GM12875 (cell line): Measurements from ENCODE around the gene ZBTB24.
A peak's percentile ranks its signal among the peaks of the same experiment; 100 is the strongest.

ENCODE experiments used
- H3K4me3 ChIP-seq: one replicate; pipeline ENCODE4 v1.5.1; 2011; ENCODE audit warnings: low read depth, low read length, control low read depth
- CTCF ChIP-seq: IDR thresholded peaks from 2 replicates; pipeline ENCODE4 v1.5.1; 2011; ENCODE audit warnings: low read depth, mild to moderate bottlenecking, control low read depth, inconsistent platforms, low read length, moderate library complexity, borderline replicate concordance; ENCODE audit not compliant: insufficient read depth

The ZBTB24 gene

GRCh38 chr6:109460161-109460829 is 22.7 kb downstream of the ZBTB24 start:
- no peak overlapping the region for H3K4me3 ChIP-seq
- no peak for TF ChIP-seq CTCF

GRCh38 chr6:109458774-109459531 is 24.1 kb downstream of the ZBTB24 start:
- TF ChIP-seq CTCF, result no peak
- no peak overlapping the region for H3K4me3 ChIP-seq

GRCh38 chr6:109457562-109457996 is 25.4 kb downstream of the ZBTB24 start:
- TF ChIP-seq CTCF, result no peak
- no peak overlapping the region for H3K4me3 ChIP-seq

GRCh38 chr6:109456710-109457561 is 26.1 kb downstream of the ZBTB24 start:
- TF ChIP-seq CTCF, result no peak
- H3K4me3 ChIP-seq, result peak overlapping the region; percentile 71

- peak overlapping the region; percentile 71 for H3K4me3 ChIP-seq
- no peak for TF ChIP-seq CTCF
Measured at GRCh38 chr6:109456111-109456583, 26.9 kb downstream of the ZBTB24 start.

GRCh38 chr6:109455437-109456110 is 27.4 kb downstream of the ZBTB24 start, which contains the start of gene MICAL1:
Gene MICAL1 (minus strand): TSS chr6:109455772. CDS start chr6:109454196, 1,576 bp downstream.
- peak; percentile 48; the same call in 1 of the 2 replicates for TF ChIP-seq CTCF
- peak within 1 kb of the TSS; percentile 71 for H3K4me3 ChIP-seq
